ENCODE data around the gene VEGFA. TPM values are rescaled to one million over a fixed set of nuclear protein-coding genes. Genes with fewer than 3 reads are reported as not detected.

Gene VEGFA
- total and polyA plus RNA-seq, 2 donors from 2014 or later, result 36.3 to 111 TPM

GRCh38 chr6:43779852-43780236 is 9.8 kb downstream of the VEGFA start:
- H3K27ac ChIP-seq (ENCODE audit: low read depth in 2 of 2, low read length in 2 of 2), result peak overlapping the region; percentile 48 to 60
- H3K27me3 ChIP-seq (ENCODE audit: control insufficient read depth, insufficient read depth, low read length), result no peaks in the 10 kb centered on the region
- DNase-seq (peak in 4 of 5 donors; percentile 60 to 94 (median 73)), FAIRE-seq (no peak)
- no peaks in the 10 kb centered on the region for H3K9me3 ChIP-seq (ENCODE audit: control insufficient read depth in 2 of 3, insufficient read depth in 1 of 3, low read length in 3 of 3)
- H3K9ac ChIP-seq (ENCODE audit: low read length in 3 of 3), result peak overlapping the region in 1 of 3 donors; percentile 48
- no peak overlapping the region for H3K4me3 ChIP-seq (ENCODE audit: low read length in 3 of 3)
- H3K36me3 ChIP-seq (ENCODE audit: control insufficient read depth in 2 of 3, insufficient read depth in 3 of 3, low read length in 3 of 3), result peaks cover 11 to 79% (median 46%) of the 10 kb centered on the region in 3 donors
- intact Hi-C loops (cut with DNase I), result loop anchor here (10.0 kb wide), 1 partner anchor 155 kb away; no protein-coding TSS in a partner anchor
- TF ChIP-seq CTCF (IDR thresholded peaks at IDR 0.05; ENCODE audit: borderline replicate concordance, extremely low read depth, insufficient read depth), result no peak
- peaks cover 0 to 39% (median 34%) of the 10 kb centered on the region in 3 donors for H3K4me1 ChIP-seq (ENCODE audit: control insufficient read depth in 2 of 3, insufficient read depth in 2 of 3, low read depth in 1 of 3, low read length in 3 of 3)

GRCh38 chr6:43780293-43780692 is 10.3 kb downstream of the VEGFA start:
- H3K9me3 ChIP-seq (ENCODE audit: control insufficient read depth in 2 of 3, insufficient read depth in 1 of 3, low read length in 3 of 3), result no peaks in the 10 kb centered on the region
- TF ChIP-seq CTCF (IDR thresholded peaks at IDR 0.05; ENCODE audit: borderline replicate concordance, extremely low read depth, insufficient read depth), result no peak
- H3K36me3 ChIP-seq (ENCODE audit: control insufficient read depth in 2 of 3, insufficient read depth in 3 of 3, low read length in 3 of 3), result peaks cover 13 to 83% (median 49%) of the 10 kb centered on the region in 3 donors
- no peak overlapping the region for H3K4me3 ChIP-seq (ENCODE audit: low read length in 3 of 3)
- H3K27ac ChIP-seq (ENCODE audit: low read depth in 2 of 2, low read length in 2 of 2), result peak overlapping the region; percentile 48 to 60
- no peaks in the 10 kb centered on the region for H3K27me3 ChIP-seq (ENCODE audit: control insufficient read depth, insufficient read depth, low read length)
- no peak overlapping the region for H3K9ac ChIP-seq (ENCODE audit: low read length in 3 of 3)
- H3K4me1 ChIP-seq (ENCODE audit: control insufficient read depth in 2 of 3, insufficient read depth in 2 of 3, low read depth in 1 of 3, low read length in 3 of 3), result peaks cover 0 to 35% (median 29%) of the 10 kb centered on the region in 3 donors
- DNase-seq (no peak), FAIRE-seq (no peak)
- intact Hi-C loops (cut with DNase I), result loop anchor here (10.0 kb wide), 1 partner anchor 155 kb away; no protein-coding TSS in a partner anchor

GRCh38 chr6:43780941-43781928 is 11.2 kb downstream of the VEGFA start:
- H3K4me1 ChIP-seq (ENCODE audit: control insufficient read depth in 2 of 3, insufficient read depth in 2 of 3, low read depth in 1 of 3, low read length in 3 of 3), result peaks cover 0 to 26% (median 21%) of the 10 kb centered on the region in 3 donors
- no peak overlapping the region for H3K9ac ChIP-seq (ENCODE audit: low read length in 3 of 3)
- peaks cover 15 to 85% (median 52%) of the 10 kb centered on the region in 3 donors for H3K36me3 ChIP-seq (ENCODE audit: control insufficient read depth in 2 of 3, insufficient read depth in 3 of 3, low read length in 3 of 3)
- FAIRE-seq (no peak), DNase-seq (no peak)
- H3K27me3 ChIP-seq (ENCODE audit: control insufficient read depth, insufficient read depth, low read length), result no peaks in the 10 kb centered on the region
- TF ChIP-seq CTCF (IDR thresholded peaks at IDR 0.05; ENCODE audit: borderline replicate concordance, extremely low read depth, insufficient read depth), result no peak
- H3K27ac ChIP-seq (ENCODE audit: low read depth in 2 of 2, low read length in 2 of 2), result peak overlapping the region in 1 of 2 donors; percentile 20
- intact Hi-C loops (cut with DNase I), result loop anchor here (10.0 kb wide), 1 partner anchor 154 kb away; no protein-coding TSS in a partner anchor
- no peak overlapping the region for H3K4me3 ChIP-seq (ENCODE audit: low read length in 3 of 3)
- H3K9me3 ChIP-seq (ENCODE audit: control insufficient read depth in 2 of 3, insufficient read depth in 1 of 3, low read length in 3 of 3), result no peaks in the 10 kb centered on the region

All from kidney (tissue), 14 donors.